WI38 (cell line): ENCODE measurements around the gene BID.

Experiments
- H3K4me3 ChIP-seq: 2 replicates; pipeline ENCODE4 v1.5.1; 2011; ENCODE audit warnings: low read depth, mild to moderate bottlenecking, control low read depth, low read length
- TF ChIP-seq, protein P1 (sequence below): IDR thresholded peaks from 2 replicates; pipeline ENCODE4 v1.5.1; 2012; ENCODE audit warnings: low read depth, mild to moderate bottlenecking, control low read depth, low read length

BID gene

GRCh38 chr22:17724241-17724640 lies 50.0 kb downstream of the BID start:
- TF ChIP-seq, protein P1, sequence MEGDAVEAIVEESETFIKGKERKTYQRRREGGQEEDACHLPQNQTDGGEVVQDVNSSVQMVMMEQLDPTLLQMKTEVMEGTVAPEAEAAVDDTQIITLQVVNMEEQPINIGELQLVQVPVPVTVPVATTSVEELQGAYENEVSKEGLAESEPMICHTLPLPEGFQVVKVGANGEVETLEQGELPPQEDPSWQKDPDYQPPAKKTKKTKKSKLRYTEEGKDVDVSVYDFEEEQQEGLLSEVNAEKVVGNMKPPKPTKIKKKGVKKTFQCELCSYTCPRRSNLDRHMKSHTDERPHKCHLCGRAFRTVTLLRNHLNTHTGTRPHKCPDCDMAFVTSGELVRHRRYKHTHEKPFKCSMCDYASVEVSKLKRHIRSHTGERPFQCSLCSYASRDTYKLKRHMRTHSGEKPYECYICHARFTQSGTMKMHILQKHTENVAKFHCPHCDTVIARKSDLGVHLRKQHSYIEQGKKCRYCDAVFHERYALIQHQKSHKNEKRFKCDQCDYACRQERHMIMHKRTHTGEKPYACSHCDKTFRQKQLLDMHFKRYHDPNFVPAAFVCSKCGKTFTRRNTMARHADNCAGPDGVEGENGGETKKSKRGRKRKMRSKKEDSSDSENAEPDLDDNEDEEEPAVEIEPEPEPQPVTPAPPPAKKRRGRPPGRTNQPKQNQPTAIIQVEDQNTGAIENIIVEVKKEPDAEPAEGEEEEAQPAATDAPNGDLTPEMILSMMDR = no peak

DNA sequence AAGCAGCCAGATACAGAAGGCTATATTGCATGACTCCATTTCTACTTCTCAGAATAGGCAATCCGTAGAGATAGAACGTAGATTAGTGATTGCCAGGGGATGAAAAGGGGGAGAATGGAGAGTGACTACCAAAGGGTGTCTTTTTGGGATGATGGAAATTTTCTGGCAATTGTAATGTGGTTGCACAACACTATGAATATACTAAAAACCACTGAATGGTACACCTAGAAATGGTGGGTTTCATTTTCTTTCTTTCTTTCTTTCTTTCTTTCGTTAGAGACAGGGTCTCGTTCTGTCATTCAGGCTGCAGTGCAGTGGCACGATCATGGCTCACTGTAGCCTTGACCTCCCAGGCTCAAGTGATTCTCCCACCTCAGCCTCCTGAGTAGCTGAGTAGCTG lies 54.4 kb downstream of the BID start:
- TF ChIP-seq, protein P1 = no peak
- H3K4me3 ChIP-seq = no peak overlapping the region

More at GRCh38 chr22:17724241-17724640, 50.0 kb downstream of the BID start:
- no peak overlapping the region for H3K4me3 ChIP-seq

- TF ChIP-seq, protein P1 = no peak
- no peak overlapping the region for H3K4me3 ChIP-seq
Measured at GRCh38 chr22:17717708-17718107, 56.6 kb downstream of the BID start.

GRCh38 chr22:17716529-17716928 lies 57.7 kb downstream of the BID start:
- TF ChIP-seq, protein P1 = no peak
- no peak overlapping the region for H3K4me3 ChIP-seq

GRCh38 chr22:17712441-17712840 lies 61.8 kb downstream of the BID start:
- TF ChIP-seq, protein P1 = no peak
- no peak overlapping the region for H3K4me3 ChIP-seq

GRCh38 chr22:17710023-17710422 lies 64.2 kb downstream of the BID start:
- TF ChIP-seq, protein P1 = no peak
- no peak overlapping the region for H3K4me3 ChIP-seq

DNA sequence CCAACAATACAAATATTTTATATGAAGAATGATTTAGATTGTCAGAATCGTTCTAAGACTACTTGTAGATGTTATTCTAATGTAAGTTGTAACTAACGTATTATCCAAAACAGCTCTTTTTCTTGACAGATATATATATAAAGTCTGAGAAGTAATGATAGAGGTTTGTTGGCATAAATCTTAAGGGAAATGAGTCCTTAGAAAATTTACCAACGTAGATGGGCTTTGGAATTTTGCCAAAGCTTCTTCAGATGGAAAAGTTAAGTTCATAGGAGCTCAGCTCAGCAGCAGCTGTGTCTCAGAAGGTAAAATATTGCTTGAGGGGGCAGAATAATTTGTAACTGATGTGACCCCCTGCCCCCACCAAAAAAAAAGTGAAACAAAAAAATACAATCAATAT lies 66.7 kb downstream of the BID start:
- TF ChIP-seq, protein P1 = no peak
- H3K4me3 ChIP-seq = peak overlapping the region; percentile 58
